ENCODE data around the gene GADD45GIP1. TPM values are rescaled to one million over a fixed set of nuclear protein-coding genes. Genes with fewer than 3 reads are reported as not detected.

Gene GADD45GIP1
- 10 to 100 TPM; 31.2 to 32.6 TPM for total RNA-seq

GRCh38 chr19:12956446-12957388 is at the start of gene GADD45GIP1:
Gene GADD45GIP1, minus strand, starts transcription at chr19:12957223. Its CDS starts 11 bp downstream, at chr19:12957212.
- Mint-ChIP-seq H3K27me3 (no peaks in the 10 kb centered on the region), H3K27ac (peak within 1 kb of the TSS; percentile 94), H3K36me3 (peaks cover 24% of the 10 kb centered on the region), H3K4me3 (peak within 1 kb of the TSS; percentile 88), H3K9me3 (no peaks in the 10 kb centered on the region), H3K4me1 (ENCODE audit: low read depth) (peaks cover 39% of the 10 kb centered on the region)
- intact Hi-C loops (cut with micrococcal nuclease) = loop anchor here (1.0 kb wide), 1 partner anchor 17 kb away; no protein-coding TSS in a partner anchor
- ChIA-PET POLR2A (interaction anchor here (0.6 to 3.1 kb wide), 4 partner anchors 8 to 92 kb away, joined by 3 to 17 read pairs (median 4); partner anchors contain the start of genes CALR and RAD23A), CTCF (interaction anchor here (5.7 kb wide), 1 partner anchor 9 kb away, joined by 64 read pairs; no protein-coding TSS in a partner anchor)
- DNase-seq = peak; percentile 90

GRCh38 chr19:13005861-13006370 is 48.9 kb upstream of the GADD45GIP1 start:
- H3K27me3 Mint-ChIP-seq = peaks cover 17% of the 10 kb centered on the region
- POLR2A ChIA-PET = no interaction called here

DNA sequence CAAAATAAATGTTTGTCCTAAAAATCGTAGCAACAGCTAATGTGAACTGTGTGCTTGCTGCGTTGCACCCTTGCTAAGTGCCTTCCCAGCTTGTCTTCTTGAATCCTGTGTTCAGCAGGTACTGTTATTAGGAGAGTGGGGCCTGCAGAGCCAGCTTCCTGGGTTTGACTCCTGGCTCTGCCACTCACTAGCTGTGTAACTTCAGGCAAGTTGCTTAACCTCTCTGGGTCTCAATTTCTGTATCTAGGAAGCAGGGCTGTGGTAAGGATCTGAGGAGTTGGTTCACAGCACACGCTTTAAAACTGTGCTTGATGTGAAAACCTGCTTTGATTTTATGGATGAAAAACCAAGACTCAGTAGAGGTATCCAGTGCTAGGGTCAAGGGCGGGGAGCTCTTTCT is 48.2 kb upstream of the GADD45GIP1 start:
- Mint-ChIP-seq H3K36me3 (no peaks in the 10 kb centered on the region), H3K27me3 (peaks cover 11% of the 10 kb centered on the region), H3K9me3 (no peaks in the 10 kb centered on the region), H3K27ac (no peak overlapping the region), H3K4me3 (no peak overlapping the region), H3K4me1 (ENCODE audit: low read depth) (no peaks in the 10 kb centered on the region)
- no peak for DNase-seq
- ChIA-PET CTCF (interaction anchor here (0.8 to 5.2 kb wide), 6 partner anchors 26 to 88 kb away, joined by 3 to 26 read pairs (median 5); no protein-coding TSS in a partner anchor), POLR2A (no interaction called here)
- intact Hi-C loops (cut with micrococcal nuclease) = no loop called here

More at GRCh38 chr19:13005861-13006370, 48.9 kb upstream of the GADD45GIP1 start:
- intact Hi-C loops (cut with micrococcal nuclease) = no loop called here
- CTCF ChIA-PET = interaction anchor here (1.4 to 5.2 kb wide), 5 partner anchors 28 to 88 kb away, joined by 5 to 26 read pairs (median 8); no protein-coding TSS in a partner anchor
- no peak for DNase-seq
- Mint-ChIP-seq H3K36me3 (no peaks in the 10 kb centered on the region), H3K9me3 (no peaks in the 10 kb centered on the region), H3K27ac (no peak overlapping the region), H3K4me3 (no peak overlapping the region), H3K4me1 (ENCODE audit: low read depth) (no peaks in the 10 kb centered on the region)

DNA sequence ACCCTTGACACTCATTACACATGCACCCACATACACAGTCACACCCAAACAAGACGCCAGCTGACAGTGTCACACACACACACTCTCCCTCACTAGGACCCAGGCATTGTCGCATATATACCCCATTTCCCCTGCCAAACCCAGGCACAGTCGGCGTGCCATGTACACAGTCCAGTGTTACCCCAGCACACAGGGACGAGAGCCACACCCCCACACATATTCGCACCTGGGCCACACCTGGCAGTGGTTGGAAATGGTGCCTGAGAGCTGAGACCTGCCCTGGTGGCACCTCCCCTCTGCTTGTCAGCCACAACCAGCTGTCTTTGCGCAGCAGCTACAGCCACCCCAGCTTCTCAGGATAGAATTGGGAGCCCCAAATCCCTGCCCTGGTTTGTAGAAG is 47.2 kb upstream of the GADD45GIP1 start:
- Mint-ChIP-seq H3K36me3 (no peaks in the 10 kb centered on the region), H3K9me3 (no peaks in the 10 kb centered on the region), H3K27me3 (peaks cover 7% of the 10 kb centered on the region), H3K4me3 (no peak overlapping the region), H3K27ac (no peak overlapping the region), H3K4me1 (ENCODE audit: low read depth) (no peaks in the 10 kb centered on the region)
- DNase-seq = no peak
- ChIA-PET CTCF (interaction anchor here (0.6 to 5.2 kb wide), 4 partner anchors 13 to 89 kb away, joined by 3 to 26 read pairs (median 4); no protein-coding TSS in a partner anchor), POLR2A (no interaction called here)
- intact Hi-C loops (cut with micrococcal nuclease) = no loop called here

- intact Hi-C loops (cut with micrococcal nuclease) = no loop called here
- Mint-ChIP-seq H3K4me1 (ENCODE audit: low read depth) (no peaks in the 10 kb centered on the region), H3K36me3 (no peaks in the 10 kb centered on the region), H3K27ac (no peak overlapping the region), H3K9me3 (no peaks in the 10 kb centered on the region), H3K4me3 (no peak overlapping the region), H3K27me3 (peaks cover 3% of the 10 kb centered on the region)
- DNase-seq = no peak
- ChIA-PET POLR2A (no interaction called here), CTCF (interaction anchor here (5.2 kb wide), 1 partner anchor 57 kb away, joined by 26 read pairs; no protein-coding TSS in a partner anchor)
Measured at GRCh38 chr19:13003081-13003480, 46.1 kb upstream of the GADD45GIP1 start.

- Mint-ChIP-seq H3K4me3 (no peak overlapping the region), H3K9me3 (no peaks in the 10 kb centered on the region), H3K36me3 (no peaks in the 10 kb centered on the region), H3K4me1 (ENCODE audit: low read depth) (no peaks in the 10 kb centered on the region), H3K27ac (no peak overlapping the region), H3K27me3 (peaks cover 5% of the 10 kb centered on the region)
- no peak for DNase-seq
- POLR2A ChIA-PET = no interaction called here
- CTCF ChIA-PET = interaction anchor here (0.7 to 5.2 kb wide), 3 partner anchors 58 to 93 kb away, joined by 4 to 26 read pairs (median 5); no protein-coding TSS in a partner anchor
- intact Hi-C loops (cut with micrococcal nuclease) = no loop called here
Measured at GRCh38 chr19:13002166-13002898, 45.3 kb upstream of the GADD45GIP1 start.

DNA sequence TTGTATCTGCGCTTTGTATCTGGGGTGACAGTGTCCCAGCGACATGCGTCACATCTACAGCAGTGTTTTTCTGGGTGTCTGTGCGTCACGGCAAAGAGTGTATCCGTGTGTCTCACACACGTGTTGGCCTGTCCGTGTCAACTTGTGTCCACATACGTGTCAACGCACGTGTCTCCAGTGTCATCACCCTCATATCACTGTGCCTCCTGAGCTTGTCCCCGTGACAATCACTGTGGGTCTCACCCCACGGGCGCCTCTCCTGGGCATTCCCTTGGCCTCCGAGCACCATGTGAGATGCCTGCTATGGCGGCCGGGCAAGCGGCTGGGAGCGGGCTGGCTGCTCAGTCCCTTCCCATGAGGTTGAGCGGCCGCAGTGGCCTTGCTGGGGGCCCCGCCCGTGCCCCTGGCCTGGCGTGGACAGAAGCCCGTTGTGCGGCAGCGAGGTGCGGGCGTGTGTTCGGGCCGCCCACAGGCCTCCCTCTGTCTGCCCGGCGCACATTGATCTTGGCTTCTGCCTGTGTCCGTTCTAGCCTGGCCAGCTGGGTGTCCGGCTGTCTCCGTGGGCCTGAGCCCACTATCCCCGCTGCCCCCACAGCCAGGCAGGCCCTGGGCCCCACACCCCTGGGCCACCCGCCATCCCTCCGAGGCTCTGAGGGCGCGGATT is 44.6 kb upstream of the GADD45GIP1 start:
- no peaks in the 10 kb centered on the region for H3K4me1 Mint-ChIP-seq (ENCODE audit: low read depth)
- intact Hi-C loops (cut with micrococcal nuclease) = no loop called here
- no peak overlapping the region for H3K4me3 Mint-ChIP-seq
- H3K36me3 Mint-ChIP-seq = no peaks in the 10 kb centered on the region
- H3K27me3 Mint-ChIP-seq = peaks cover 5% of the 10 kb centered on the region
- POLR2A ChIA-PET = no interaction called here
- no peaks in the 10 kb centered on the region for H3K9me3 Mint-ChIP-seq
- no peak for DNase-seq
- CTCF ChIA-PET = interaction anchor here (0.7 to 5.2 kb wide), 3 partner anchors 59 to 94 kb away, joined by 4 to 26 read pairs (median 5); no protein-coding TSS in a partner anchor
- no peak overlapping the region for H3K27ac Mint-ChIP-seq

GRCh38 chr19:13001166-13001501 is 44.1 kb upstream of the GADD45GIP1 start:
- H3K36me3 Mint-ChIP-seq = no peaks in the 10 kb centered on the region
- ChIA-PET POLR2A (no interaction called here), CTCF (interaction anchor here (1.3 kb wide), 1 partner anchor 17 kb away, joined by 3 read pairs; no protein-coding TSS in a partner anchor)

DNA sequence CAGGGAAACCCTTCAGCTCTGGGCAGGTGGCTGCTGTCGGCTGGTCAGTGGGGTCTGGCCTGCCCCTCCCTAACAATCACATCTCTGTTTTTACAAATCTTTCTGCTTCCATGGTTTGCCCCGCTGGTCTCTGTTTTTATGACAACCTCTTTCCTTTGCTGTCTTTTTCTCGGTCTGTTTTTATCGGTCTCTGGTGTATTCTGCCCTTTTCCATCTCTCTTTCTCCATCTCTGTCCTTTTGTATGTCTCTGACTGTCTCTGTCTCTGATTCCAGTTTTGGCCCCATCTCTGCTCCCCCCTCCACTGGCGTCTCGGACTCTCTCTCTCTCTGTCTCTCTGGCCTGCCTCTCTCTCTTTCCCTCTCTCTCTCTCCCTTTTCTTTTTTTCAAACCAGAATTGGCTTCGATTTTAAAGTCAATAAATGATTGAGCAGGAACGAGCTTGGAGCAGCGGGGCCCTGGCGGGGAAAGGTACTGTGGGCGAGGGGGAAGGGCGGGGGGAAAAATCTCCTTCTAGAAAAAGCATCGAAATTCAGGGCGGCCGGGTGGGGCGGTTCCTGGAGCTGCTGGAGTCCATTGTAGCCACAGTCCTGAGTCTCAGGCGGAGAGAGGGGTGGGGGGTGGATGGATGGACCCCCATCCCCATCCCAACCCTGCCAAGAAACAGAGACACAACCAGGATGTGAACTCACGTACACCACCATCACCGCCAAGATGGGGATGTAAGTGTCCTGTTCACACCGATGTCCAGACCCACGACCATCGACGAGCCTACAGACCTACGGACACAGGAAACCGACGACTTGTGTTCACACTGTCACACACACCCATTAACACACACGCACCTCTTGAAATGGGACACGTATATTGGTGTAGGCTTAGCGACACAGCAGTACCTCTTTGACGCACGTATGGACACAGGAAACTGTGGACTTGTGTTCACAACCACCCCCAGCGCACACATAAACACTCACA is 41.2 kb upstream of the GADD45GIP1 start:
- intact Hi-C loops (cut with micrococcal nuclease) = no loop called here
- no peaks in the 10 kb centered on the region for H3K9me3 Mint-ChIP-seq
- DNase-seq = no peak
- H3K27ac Mint-ChIP-seq = no peak overlapping the region
- no peak overlapping the region for H3K4me3 Mint-ChIP-seq
- CTCF ChIA-PET = no interaction called here
- H3K36me3 Mint-ChIP-seq = no peaks in the 10 kb centered on the region
- H3K4me1 Mint-ChIP-seq (ENCODE audit: low read depth) = peaks cover 6% of the 10 kb centered on the region
- peaks cover 11% of the 10 kb centered on the region for H3K27me3 Mint-ChIP-seq
- POLR2A ChIA-PET = no interaction called here

More at GRCh38 chr19:13001166-13001501, 44.1 kb upstream of the GADD45GIP1 start:
- H3K27ac Mint-ChIP-seq = no peak overlapping the region
- peaks cover 5% of the 10 kb centered on the region for H3K27me3 Mint-ChIP-seq
- no peak for DNase-seq
- no peaks in the 10 kb centered on the region for H3K9me3 Mint-ChIP-seq
- H3K4me3 Mint-ChIP-seq = no peak overlapping the region
- intact Hi-C loops (cut with micrococcal nuclease) = no loop called here
- no peaks in the 10 kb centered on the region for H3K4me1 Mint-ChIP-seq (ENCODE audit: low read depth)

- Mint-ChIP-seq H3K4me3 (peak overlapping the region; percentile 51), H3K9me3 (no peaks in the 10 kb centered on the region), H3K4me1 (ENCODE audit: low read depth) (peaks cover 6% of the 10 kb centered on the region), H3K27ac (no peak overlapping the region), H3K36me3 (no peaks in the 10 kb centered on the region), H3K27me3 (peaks cover 9% of the 10 kb centered on the region)
- intact Hi-C loops (cut with micrococcal nuclease) = no loop called here
- CTCF ChIA-PET = interaction anchor here (0.7 kb wide), 1 partner anchor 32 kb away, joined by 3 read pairs; no protein-coding TSS in a partner anchor
- no peak for DNase-seq
- POLR2A ChIA-PET = no interaction called here
Measured at GRCh38 chr19:12997179-12997966, 40.4 kb upstream of the GADD45GIP1 start.
